Measurements from ENCODE around the gene NMBR.

NMBR gene

DNA sequence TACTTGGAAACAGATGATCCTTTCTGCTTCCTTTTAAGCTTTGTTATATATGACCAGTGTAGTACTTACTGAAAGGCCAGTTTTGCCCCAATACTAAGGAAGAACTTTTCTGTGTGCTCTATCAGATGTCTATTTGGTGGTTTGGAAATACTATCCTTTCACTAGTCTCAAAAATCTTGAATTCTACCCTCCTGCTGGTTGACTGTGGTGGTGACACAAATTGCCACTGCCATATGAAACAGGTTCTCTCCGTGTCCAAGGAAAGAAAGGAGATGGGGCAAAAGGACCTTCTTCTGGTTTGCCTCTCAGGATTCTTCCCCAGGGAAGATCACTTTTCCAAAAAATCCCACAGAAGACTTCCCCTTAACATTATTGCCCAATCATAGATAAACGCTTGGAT, 8.0 kb downstream of the NMBR start (continued):
- TF ChIP-seq, protein P1, sequence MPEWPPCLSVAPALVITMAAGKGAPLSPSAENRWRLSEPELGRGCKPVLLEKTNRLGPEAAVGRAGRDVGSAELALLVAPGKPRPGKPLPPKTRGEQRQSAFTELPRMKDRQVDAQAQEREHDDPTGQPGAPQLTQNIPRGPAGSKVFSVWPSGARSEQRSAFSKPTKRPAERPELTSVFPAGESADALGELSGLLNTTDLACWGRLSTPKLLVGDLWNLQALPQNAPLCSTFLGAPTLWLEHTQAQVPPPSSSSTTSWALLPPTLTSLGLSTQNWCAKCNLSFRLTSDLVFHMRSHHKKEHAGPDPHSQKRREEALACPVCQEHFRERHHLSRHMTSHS (tag by site-specific recombination; IDR thresholded peaks at IDR 0.05), result no peak
- no peak for TF ChIP-seq ZNF175 (tag by site-specific recombination; IDR thresholded peaks at IDR 0.05)
- TF ChIP-seq, protein P2, sequence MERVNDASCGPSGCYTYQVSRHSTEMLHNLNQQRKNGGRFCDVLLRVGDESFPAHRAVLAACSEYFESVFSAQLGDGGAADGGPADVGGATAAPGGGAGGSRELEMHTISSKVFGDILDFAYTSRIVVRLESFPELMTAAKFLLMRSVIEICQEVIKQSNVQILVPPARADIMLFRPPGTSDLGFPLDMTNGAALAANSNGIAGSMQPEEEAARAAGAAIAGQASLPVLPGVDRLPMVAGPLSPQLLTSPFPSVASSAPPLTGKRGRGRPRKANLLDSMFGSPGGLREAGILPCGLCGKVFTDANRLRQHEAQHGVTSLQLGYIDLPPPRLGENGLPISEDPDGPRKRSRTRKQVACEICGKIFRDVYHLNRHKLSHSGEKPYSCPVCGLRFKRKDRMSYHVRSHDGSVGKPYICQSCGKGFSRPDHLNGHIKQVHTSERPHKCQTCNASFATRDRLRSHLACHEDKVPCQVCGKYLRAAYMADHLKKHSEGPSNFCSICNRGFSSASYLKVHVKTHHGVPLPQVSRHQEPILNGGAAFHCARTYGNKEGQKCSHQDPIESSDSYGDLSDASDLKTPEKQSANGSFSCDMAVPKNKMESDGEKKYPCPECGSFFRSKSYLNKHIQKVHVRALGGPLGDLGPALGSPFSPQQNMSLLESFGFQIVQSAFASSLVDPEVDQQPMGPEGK (tag by site-specific recombination; IDR thresholded peaks at IDR 0.05), result no peak
- no peak for TF ChIP-seq REPIN1 (tag by site-specific recombination; IDR thresholded peaks at IDR 0.05; ENCODE audit: low read depth)
- TF ChIP-seq ZNF146 (tag by site-specific recombination; IDR thresholded peaks at IDR 0.05), result no peak
- TF ChIP-seq, protein P3, sequence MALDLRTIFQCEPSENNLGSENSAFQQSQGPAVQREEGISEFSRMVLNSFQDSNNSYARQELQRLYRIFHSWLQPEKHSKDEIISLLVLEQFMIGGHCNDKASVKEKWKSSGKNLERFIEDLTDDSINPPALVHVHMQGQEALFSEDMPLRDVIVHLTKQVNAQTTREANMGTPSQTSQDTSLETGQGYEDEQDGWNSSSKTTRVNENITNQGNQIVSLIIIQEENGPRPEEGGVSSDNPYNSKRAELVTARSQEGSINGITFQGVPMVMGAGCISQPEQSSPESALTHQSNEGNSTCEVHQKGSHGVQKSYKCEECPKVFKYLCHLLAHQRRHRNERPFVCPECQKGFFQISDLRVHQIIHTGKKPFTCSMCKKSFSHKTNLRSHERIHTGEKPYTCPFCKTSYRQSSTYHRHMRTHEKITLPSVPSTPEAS (tag by site-specific recombination; IDR thresholded peaks at IDR 0.05), result no peak

DNA sequence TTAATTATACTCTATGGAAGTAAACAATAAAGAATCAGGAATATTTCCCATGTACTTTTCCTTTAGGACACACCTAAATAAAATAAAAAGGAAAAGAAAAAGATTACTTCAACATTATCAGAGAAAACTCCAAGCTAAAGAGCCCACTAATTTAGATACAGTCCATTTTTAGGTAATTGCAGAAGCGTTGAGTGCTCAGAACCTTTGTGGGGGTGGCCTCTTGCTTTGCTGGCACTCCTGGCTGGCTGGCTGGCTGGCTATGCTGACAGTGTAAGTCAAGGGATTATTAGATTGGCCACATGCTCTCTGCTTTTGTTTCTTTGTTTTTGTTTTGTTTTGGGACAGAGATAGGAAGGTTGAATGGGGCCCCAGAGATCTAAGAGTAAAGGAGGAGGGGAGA, 14.3 kb downstream of the NMBR start, which contains the start of gene GJE1:
Gene GJE1 (plus strand): TSS at position 301 of the 400 bp plus-strand sequence. CDS start 234 bp downstream, outside the sequence.
- H3K36me3 ChIP-seq (ENCODE audit: control insufficient read depth in 2 of 2, insufficient read depth in 1 of 2, low read length in 2 of 2), result no peaks in the 10 kb centered on the region
- H3K4me1 ChIP-seq (ENCODE audit: control insufficient read depth, insufficient read depth, low read length), result no peaks in the 10 kb centered on the region
- no peak within 1 kb of the TSS for H3K27ac ChIP-seq (ENCODE audit: extremely low read depth, low read depth, low read length)
- H3K9me3 ChIP-seq (ENCODE audit: control insufficient read depth, insufficient read depth, low read depth, low read length), result no peaks in the 10 kb centered on the region
- no peak within 1 kb of the TSS for H3K4me3 ChIP-seq (ENCODE audit: low read depth, low read length)
- CTCF ChIA-PET, result no interaction called here
- POLR2A ChIA-PET, result no interaction called here
- TF ChIP-seq ZNF560 (tag by site-specific recombination; IDR thresholded peaks at IDR 0.05; ENCODE audit: borderline replicate concordance) (no peak), ZNF660 (tag by site-specific recombination; IDR thresholded peaks at IDR 0.05) (no peak), ZNF19 (tag by site-specific recombination; IDR thresholded peaks at IDR 0.05; ENCODE audit: low read depth) (no peak), FEZF1 (tag by site-specific recombination; IDR thresholded peaks at IDR 0.05) (no peak)
- TF ChIP-seq, protein P2 (tag by site-specific recombination; IDR thresholded peaks at IDR 0.05), result no peak

DNA sequence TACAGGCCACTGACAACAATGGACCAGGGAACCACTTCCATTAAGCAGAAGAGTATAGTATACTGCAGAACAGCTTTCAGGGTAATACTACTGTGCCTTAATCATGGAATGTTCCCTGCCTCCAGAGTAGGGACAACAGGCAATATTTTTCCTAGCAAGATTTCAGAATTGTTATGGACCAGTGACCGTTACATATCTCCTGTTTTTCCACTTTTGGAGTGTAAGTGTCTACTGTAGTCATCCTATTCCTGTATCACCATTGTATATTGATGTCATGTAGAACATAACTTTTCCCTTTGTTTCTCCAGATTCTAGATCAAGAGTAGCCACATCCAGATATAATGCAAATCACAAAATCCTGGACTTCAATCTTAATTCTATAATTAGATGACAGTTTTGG, 16.1 kb downstream of the NMBR start:
- ChIA-PET POLR2A (no interaction called here), CTCF (interaction anchor here (0.6 to 0.8 kb wide), 2 partner anchors 13 to 16 kb away, joined by 3 to 4 read pairs; partner anchors contain the start of gene NMBR)
- Histone ChIP-seq H3K27ac (ENCODE audit: extremely low read depth, low read depth, low read length) (no peak overlapping the region), H3K9me3 (ENCODE audit: control insufficient read depth, insufficient read depth, low read depth, low read length) (no peaks in the 10 kb centered on the region), H3K4me3 (ENCODE audit: low read depth, low read length) (no peak overlapping the region), H3K4me1 (ENCODE audit: control insufficient read depth, insufficient read depth, low read length) (no peaks in the 10 kb centered on the region), H3K36me3 (ENCODE audit: control insufficient read depth in 2 of 2, insufficient read depth in 1 of 2, low read length in 2 of 2) (no peaks in the 10 kb centered on the region)
- TF ChIP-seq SETDB1 (IDR thresholded peaks at IDR 0.05; ENCODE audit: insufficient read length, low read length) (peak; percentile 58), ZNF660 (tag by site-specific recombination; IDR thresholded peaks at IDR 0.05) (no peak)
- TF ChIP-seq, protein P4, sequence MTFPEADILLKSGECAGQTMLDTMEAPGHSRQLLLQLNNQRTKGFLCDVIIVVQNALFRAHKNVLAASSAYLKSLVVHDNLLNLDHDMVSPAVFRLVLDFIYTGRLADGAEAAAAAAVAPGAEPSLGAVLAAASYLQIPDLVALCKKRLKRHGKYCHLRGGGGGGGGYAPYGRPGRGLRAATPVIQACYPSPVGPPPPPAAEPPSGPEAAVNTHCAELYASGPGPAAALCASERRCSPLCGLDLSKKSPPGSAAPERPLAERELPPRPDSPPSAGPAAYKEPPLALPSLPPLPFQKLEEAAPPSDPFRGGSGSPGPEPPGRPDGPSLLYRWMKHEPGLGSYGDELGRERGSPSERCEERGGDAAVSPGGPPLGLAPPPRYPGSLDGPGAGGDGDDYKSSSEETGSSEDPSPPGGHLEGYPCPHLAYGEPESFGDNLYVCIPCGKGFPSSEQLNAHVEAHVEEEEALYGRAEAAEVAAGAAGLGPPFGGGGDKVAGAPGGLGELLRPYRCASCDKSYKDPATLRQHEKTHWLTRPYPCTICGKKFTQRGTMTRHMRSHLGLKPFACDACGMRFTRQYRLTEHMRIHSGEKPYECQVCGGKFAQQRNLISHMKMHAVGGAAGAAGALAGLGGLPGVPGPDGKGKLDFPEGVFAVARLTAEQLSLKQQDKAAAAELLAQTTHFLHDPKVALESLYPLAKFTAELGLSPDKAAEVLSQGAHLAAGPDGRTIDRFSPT (tag by site-specific recombination; IDR thresholded peaks at IDR 0.05), result no peak
